K562 (cell line): ENCODE measurements around the gene HLCS.

ENCODE experiments used
- E4F1 ChIP-seq: fragments of 250-450 bp; sonication (Bioruptor Pico); IDR thresholded peaks from 2 replicates; pipeline ENCODE4 v1.5.0; 2021; ENCODE audit warnings: mild to moderate bottlenecking, borderline replicate concordance
- HDAC6 ChIP-seq: IDR thresholded peaks from 2 replicates; pipeline ENCODE4 v1.6.1; 2012; ENCODE audit warnings: low read depth, mild to moderate bottlenecking, control low read depth, inconsistent platforms, low read length, moderate library complexity
- JUN ChIP-seq, 2 experiments: sonication (generic) in 1 of 2; formaldehyde crosslinking in 1 of 2; IDR thresholded peaks; 2 replicates each; pipeline versions ENCODE4 v1.6.1 to v1.8.0; 2012 to 2022; ENCODE audit warnings: borderline replicate concordance in 2 of 2, mild to moderate bottlenecking in 2 of 2, improper control_type of control experiment in 1 of 2, low read depth in 1 of 2, low read length in 1 of 2, missing genetic modification reagents in 1 of 2
- NFATC3 ChIP-seq: fragments of 450-650 bp; IDR thresholded peaks from 2 replicates; pipeline ENCODE4 v1.6.1; 2017; ENCODE audit warnings: mild to moderate bottlenecking
- RBM25 ChIP-seq: fragments of 200-400 bp; formaldehyde crosslinking; IDR thresholded peaks from 2 replicates; pipeline ENCODE4 v1.6.1; 2018; ENCODE audit warnings: low read length, low read depth, moderate library complexity; ENCODE audit not compliant: severe bottlenecking
- SRSF9 ChIP-seq: fragments of 200-400 bp; formaldehyde crosslinking; IDR thresholded peaks from 2 replicates; pipeline ENCODE4 v1.6.1; 2017; ENCODE audit warnings: low read depth, low read length, borderline replicate concordance
- STAT5A ChIP-seq: IDR thresholded peaks from 2 replicates; pipeline ENCODE4 v1.6.1; 2012; ENCODE audit warnings: low read length, inconsistent platforms, borderline replicate concordance
- STAT5B ChIP-seq: fragments of 250-450 bp; sonication (Bioruptor Pico); IDR thresholded peaks from 2 replicates; pipeline ENCODE4 v1.8.0; 2021; ENCODE audit warnings: mild to moderate bottlenecking, inconsistent platforms
- ZNF197 ChIP-seq: fragments of 200-800 bp; sonication (Bioruptor generic); IDR thresholded peaks from 2 replicates; pipeline ENCODE4 v1.6.1; 2016; ENCODE audit warnings: low read depth, missing genetic modification characterization, missing compliant biosample characterization
- TF ChIP-seq, protein P1 (sequence below), 3 experiments: IDR thresholded peaks in 2 of 3; conservative IDR thresholded peaks in 1 of 3; 2 replicates each; pipeline ENCODE4 v1.5.1; 2011 to 2012; ENCODE audit warnings: low read length in 3 of 3, mild to moderate bottlenecking in 3 of 3, control low read depth in 2 of 3, improper control_type of control experiment in 1 of 3, inconsistent platforms in 1 of 3, low read depth in 1 of 3, mixed read lengths in 1 of 3, moderate library complexity in 1 of 3; ENCODE audit not compliant: insufficient read depth in 2 of 3

DNA sequence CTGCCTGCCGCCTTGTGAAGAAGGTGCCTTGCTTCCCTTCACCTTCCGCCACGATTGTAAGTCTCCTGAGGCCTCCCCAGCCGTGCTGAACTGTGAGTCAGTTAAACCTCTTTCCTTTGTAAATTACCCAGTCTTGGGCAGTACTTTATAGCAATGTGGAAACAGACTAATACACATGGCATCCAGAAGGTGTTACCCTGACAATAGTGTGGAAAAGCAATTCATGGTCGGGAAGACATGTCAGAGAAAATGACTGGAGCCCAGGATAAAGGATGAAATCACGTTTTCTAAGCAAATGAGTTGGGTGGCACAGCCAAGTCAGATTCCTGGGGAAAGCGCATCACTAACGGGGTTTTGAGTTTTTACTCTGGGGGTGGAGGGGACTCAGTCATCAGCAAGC lies 76.4 kb downstream of the HLCS start:
- TF ChIP-seq E4F1 (CRISPR knock-in tag) (no peak), JUN (IDR thresholded peaks at IDR 0.05; ENCODE audit: borderline replicate concordance, low read depth, low read length) (no peak), JUN (CRISPR knock-in tag; IDR thresholded peaks at IDR 0.05; ENCODE audit: borderline replicate concordance) (no peak), STAT5A (no peak), NFATC3 (no peak), SRSF9 (no peak), ZNF197 (CRISPR knock-in tag) (no peak), STAT5B (CRISPR knock-in tag) (no peak), HDAC6 (no peak), RBM25 (no peak)
- TF ChIP-seq, protein P1, sequence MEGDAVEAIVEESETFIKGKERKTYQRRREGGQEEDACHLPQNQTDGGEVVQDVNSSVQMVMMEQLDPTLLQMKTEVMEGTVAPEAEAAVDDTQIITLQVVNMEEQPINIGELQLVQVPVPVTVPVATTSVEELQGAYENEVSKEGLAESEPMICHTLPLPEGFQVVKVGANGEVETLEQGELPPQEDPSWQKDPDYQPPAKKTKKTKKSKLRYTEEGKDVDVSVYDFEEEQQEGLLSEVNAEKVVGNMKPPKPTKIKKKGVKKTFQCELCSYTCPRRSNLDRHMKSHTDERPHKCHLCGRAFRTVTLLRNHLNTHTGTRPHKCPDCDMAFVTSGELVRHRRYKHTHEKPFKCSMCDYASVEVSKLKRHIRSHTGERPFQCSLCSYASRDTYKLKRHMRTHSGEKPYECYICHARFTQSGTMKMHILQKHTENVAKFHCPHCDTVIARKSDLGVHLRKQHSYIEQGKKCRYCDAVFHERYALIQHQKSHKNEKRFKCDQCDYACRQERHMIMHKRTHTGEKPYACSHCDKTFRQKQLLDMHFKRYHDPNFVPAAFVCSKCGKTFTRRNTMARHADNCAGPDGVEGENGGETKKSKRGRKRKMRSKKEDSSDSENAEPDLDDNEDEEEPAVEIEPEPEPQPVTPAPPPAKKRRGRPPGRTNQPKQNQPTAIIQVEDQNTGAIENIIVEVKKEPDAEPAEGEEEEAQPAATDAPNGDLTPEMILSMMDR (IDR thresholded peaks at IDR 0.05 in 2 of 3, conservative IDR thresholded peaks at IDR 0.05 in 1 of 3; ENCODE audit: insufficient read depth in 2 of 3, low read depth in 1 of 3, low read length in 3 of 3): no peak
